Bronchial epithelial cell (primary cell): ENCODE results near the gene AMFR. TPM values are rescaled to one million over a fixed set of nuclear protein-coding genes. Genes with fewer than 3 reads are reported as not detected.

Source experiments
- DNase-seq: peaks from one replicate; pipeline ENCODE4 v3.0.0-alpha.2; 2010; ENCODE audit warnings: low read depth
- FAIRE-seq: peaks from 2 replicates; lab custom pipeline; 2011; peaks lifted over from hg19 to GRCh38; lab: Jason Lieb, UNC
- H3K27me3 ChIP-seq: 2 replicates; pipeline ENCODE4 v1.5.1; 2011; ENCODE audit warnings: low read length; ENCODE audit not compliant: control insufficient read depth, insufficient read depth
- H3K36me3 ChIP-seq: 2 replicates; pipeline ENCODE4 v1.5.1; 2011; ENCODE audit warnings: low read length; ENCODE audit not compliant: control insufficient read depth, insufficient read depth
- H3K4me3 ChIP-seq: 2 replicates; pipeline ENCODE4 v1.5.1; 2011; ENCODE audit warnings: mild to moderate bottlenecking, low read depth, low read length, control low read depth
- total RNA-seq: library from RNA; depleted of rRNA; stranded (reverse); fragments of >200 nt; gene quantifications from 2 replicates; pipeline ENCODE4 v1.2.1, GENCODE V29; 2014
- TF ChIP-seq, protein P1 (sequence below): IDR thresholded peaks from 2 replicates; pipeline ENCODE4 v1.5.1; 2011; ENCODE audit warnings: mild to moderate bottlenecking, moderate library complexity, low read length, control low read depth, inconsistent platforms; ENCODE audit not compliant: insufficient read depth, severe bottlenecking

The AMFR gene
- total RNA-seq, 1 donor from 2014 or later: 224 TPM

DNA sequence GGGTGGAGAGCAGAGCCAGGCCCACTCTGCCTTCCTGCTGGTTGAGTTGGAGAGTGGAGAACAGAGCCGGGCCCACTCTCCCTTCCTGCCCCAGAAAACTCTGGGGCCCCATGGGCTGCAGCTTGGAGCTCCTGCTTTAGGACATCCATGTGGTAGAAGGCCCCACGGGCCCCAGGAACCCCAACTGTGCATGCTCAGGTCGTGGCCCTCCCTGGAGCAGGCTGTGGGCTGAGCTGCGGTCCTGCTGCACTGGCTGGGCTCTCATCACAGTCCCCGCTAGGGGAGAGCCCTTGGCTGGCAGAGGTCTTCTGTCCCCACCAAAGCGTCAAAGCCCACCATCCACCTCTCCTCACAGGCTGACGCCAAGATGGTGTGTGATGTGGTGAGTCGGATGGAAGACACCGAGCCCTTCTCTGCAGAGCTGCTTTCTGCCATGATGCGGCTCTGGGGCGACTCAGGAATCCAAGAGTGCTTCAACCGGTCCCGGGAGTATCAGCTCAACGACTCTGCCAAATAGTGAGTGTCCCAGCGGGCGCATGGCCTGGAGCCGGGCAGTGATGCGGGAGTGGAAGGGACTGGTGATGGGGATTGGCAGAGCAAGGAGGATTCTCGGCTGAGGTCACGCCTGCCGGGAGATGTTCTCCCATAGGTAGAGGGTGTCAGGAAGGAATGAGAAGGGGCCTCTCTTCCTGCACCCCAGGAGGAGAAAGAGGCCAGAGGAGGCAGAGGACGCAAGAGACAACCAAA, 96.9 kb downstream of the AMFR start:
- TF ChIP-seq, protein P1, sequence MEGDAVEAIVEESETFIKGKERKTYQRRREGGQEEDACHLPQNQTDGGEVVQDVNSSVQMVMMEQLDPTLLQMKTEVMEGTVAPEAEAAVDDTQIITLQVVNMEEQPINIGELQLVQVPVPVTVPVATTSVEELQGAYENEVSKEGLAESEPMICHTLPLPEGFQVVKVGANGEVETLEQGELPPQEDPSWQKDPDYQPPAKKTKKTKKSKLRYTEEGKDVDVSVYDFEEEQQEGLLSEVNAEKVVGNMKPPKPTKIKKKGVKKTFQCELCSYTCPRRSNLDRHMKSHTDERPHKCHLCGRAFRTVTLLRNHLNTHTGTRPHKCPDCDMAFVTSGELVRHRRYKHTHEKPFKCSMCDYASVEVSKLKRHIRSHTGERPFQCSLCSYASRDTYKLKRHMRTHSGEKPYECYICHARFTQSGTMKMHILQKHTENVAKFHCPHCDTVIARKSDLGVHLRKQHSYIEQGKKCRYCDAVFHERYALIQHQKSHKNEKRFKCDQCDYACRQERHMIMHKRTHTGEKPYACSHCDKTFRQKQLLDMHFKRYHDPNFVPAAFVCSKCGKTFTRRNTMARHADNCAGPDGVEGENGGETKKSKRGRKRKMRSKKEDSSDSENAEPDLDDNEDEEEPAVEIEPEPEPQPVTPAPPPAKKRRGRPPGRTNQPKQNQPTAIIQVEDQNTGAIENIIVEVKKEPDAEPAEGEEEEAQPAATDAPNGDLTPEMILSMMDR: no peak
- FAIRE-seq (no peak), DNase-seq (no peak)
- H3K36me3 ChIP-seq: no peaks in the 10 kb centered on the region
- no peak overlapping the region for H3K4me3 ChIP-seq
- no peaks in the 10 kb centered on the region for H3K27me3 ChIP-seq

DNA sequence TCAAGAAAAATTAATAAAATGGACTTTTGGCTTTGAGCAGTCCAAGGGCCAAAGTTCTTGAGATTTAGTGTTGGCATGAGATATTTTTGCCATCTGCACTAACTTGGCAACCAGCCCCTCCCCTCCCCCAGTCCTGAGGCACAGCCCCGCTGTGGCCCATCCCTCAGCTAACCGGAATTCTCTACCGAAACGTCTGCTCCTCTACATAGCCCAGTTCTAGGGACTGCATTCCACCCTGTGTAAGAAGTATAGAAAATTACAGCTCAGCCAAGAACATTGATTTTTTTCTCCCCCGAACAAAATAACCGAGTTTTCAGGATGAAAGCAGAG, 97.5 kb downstream of the AMFR start:
- DNase-seq (no peak), FAIRE-seq (no peak)
- no peaks in the 10 kb centered on the region for H3K27me3 ChIP-seq
- H3K36me3 ChIP-seq: no peaks in the 10 kb centered on the region
- H3K4me3 ChIP-seq: no peak overlapping the region
- TF ChIP-seq, protein P1: no peak

DNA sequence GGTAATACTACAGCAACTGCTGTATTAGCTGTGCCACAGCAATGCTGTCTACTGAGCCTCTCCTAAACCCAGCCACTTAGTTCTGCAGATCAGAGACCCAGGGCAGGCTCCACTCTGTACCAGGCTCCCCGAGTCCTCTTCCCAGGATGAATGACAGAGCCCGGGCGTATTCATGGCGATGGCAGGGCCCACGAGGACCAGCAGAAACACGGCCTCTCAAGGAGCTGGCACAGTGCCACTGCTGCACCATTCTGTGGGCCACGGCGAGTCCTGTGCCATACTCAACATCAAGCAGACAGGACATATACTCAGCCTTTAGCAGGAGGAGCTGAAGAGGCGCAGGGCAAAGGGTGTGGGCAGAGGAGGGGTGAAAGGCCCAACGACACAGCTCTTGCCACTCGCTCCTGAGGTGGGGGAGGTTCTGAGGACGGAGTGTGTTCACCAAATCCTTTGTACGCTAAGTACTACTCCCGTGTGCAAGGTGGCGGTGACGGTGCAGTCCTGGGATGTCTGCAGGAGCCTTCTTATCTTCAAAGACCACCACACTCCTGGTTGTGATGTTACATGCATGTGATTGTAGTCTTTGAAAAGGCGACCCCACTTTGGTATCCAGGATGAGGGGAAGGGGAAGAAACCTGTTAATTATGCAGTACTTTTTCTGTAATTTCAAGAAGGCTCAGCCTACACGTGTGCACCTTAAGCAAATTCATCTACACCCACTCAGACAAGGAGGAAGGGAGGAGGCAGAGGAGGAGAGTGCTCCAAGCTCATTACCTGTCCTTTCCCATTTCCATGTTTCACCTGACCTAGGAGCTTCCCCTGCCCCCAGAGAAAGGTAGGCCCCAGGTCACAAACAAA, 98.0 kb downstream of the AMFR start:
- TF ChIP-seq, protein P1: no peak
- H3K27me3 ChIP-seq: no peaks in the 10 kb centered on the region
- DNase-seq (no peak), FAIRE-seq (no peak)
- no peaks in the 10 kb centered on the region for H3K36me3 ChIP-seq
- no peak overlapping the region for H3K4me3 ChIP-seq

DNA sequence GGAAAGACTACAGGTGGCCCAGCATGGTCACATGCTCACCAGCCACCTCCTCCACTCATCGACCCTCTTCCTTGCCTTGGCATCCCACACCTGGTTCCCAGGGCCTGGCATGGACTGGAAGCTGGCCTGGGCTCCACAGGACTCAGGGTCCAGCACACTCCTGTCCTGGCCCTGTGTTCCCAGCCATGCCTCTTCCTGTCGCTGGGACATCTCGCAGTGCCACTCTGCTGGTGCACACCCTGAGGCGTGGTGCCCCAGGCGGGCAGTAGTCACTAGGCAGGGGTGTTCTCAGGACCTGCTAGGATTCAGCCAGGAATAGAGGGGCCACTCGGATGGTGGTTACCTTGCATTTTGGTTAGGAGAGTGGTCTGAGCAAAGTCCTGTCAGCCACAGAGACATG, 99.4 kb downstream of the AMFR start:
- no peak for FAIRE-seq
- Histone ChIP-seq H3K4me3 (no peak overlapping the region), H3K36me3 (no peaks in the 10 kb centered on the region), H3K27me3 (no peaks in the 10 kb centered on the region)
- no peak for DNase-seq
- TF ChIP-seq, protein P1: no peak

DNA sequence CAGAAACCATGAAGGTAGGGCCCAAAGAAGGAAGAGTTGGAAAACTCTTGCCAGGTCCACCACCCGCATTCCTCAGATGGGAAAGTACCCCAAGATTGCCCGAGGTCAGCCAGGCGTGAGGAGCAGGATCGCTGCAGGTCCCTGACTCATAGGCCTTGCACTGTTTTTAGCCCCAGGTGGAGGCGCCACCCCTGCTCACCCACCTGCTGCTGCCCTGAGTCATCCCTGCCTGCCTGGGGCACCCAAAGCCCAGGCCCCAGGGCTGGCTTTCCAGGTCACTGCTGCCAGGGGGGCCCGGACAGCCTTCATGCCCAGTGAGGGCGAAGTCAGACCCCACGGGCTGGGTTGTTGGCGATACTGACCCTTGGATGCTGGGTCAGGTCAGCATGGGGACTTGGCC, 100.9 kb downstream of the AMFR start:
- FAIRE-seq (peak; percentile 62), DNase-seq (peak; percentile 81)

More for the DNA sequence above, 100.9 kb downstream of the AMFR start:
- Histone ChIP-seq H3K27me3 (no peaks in the 10 kb centered on the region), H3K4me3 (no peak overlapping the region), H3K36me3 (no peaks in the 10 kb centered on the region)
- TF ChIP-seq, protein P1: no peak
